ENCODE data around the gene CRYBG1. TPM values are rescaled to one million over a fixed set of nuclear protein-coding genes. Genes with fewer than 3 reads are reported as not detected.
"Not testable (repeated sequence)": the region's sequence is repeated elsewhere in the genome, so short reads cannot be mapped to it uniquely, and the experiment has no call there.

CRYBG1 gene
- polyA plus RNA-seq, 1 experiment = 1.9 TPM

DNA sequence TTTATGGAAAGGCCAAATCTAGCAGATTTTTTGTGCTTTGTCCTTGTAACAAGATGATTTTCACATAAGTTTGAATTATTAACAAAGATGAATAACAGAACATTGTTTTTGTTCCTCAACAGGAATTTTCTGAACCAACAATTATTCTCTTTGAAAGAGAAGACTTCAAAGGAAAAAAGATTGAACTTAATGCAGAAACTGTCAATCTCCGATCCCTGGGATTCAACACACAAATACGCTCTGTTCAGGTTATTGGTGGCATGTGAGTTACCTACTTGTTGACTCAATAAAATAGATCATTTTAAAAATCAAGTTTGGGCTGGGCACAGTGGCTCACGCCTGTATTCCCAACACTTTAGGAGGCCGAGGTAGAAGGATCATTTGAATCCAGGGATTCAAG is 197.8 kb downstream of the CRYBG1 start:
- H3K27ac ChIP-seq (ENCODE audit: low read depth, low read length) = no peak overlapping the region
- TF ChIP-seq, protein P1, sequence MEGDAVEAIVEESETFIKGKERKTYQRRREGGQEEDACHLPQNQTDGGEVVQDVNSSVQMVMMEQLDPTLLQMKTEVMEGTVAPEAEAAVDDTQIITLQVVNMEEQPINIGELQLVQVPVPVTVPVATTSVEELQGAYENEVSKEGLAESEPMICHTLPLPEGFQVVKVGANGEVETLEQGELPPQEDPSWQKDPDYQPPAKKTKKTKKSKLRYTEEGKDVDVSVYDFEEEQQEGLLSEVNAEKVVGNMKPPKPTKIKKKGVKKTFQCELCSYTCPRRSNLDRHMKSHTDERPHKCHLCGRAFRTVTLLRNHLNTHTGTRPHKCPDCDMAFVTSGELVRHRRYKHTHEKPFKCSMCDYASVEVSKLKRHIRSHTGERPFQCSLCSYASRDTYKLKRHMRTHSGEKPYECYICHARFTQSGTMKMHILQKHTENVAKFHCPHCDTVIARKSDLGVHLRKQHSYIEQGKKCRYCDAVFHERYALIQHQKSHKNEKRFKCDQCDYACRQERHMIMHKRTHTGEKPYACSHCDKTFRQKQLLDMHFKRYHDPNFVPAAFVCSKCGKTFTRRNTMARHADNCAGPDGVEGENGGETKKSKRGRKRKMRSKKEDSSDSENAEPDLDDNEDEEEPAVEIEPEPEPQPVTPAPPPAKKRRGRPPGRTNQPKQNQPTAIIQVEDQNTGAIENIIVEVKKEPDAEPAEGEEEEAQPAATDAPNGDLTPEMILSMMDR (IDR thresholded peaks at IDR 0.05; ENCODE audit: low read depth, low read length) = no peak
- POLR2A ChIA-PET = no interaction called here
- CTCF ChIA-PET = interaction anchor here (0.6 to 3.1 kb wide), 5 partner anchors 8 to 114 kb away, joined by 3 to 31 read pairs (median 10); no protein-coding TSS in a partner anchor
- DNase-seq (ENCODE audit: low read depth, low spot score) = no peak
- no peaks in the 10 kb centered on the region for H3K27me3 ChIP-seq (ENCODE audit: control insufficient read depth, insufficient read depth, low read length)
- no peaks in the 10 kb centered on the region for H3K9me3 ChIP-seq (ENCODE audit: control insufficient read depth, insufficient read depth, low read length)
- H3K4me3 ChIP-seq (ENCODE audit: low read depth, low read length) = no peak overlapping the region

DNA sequence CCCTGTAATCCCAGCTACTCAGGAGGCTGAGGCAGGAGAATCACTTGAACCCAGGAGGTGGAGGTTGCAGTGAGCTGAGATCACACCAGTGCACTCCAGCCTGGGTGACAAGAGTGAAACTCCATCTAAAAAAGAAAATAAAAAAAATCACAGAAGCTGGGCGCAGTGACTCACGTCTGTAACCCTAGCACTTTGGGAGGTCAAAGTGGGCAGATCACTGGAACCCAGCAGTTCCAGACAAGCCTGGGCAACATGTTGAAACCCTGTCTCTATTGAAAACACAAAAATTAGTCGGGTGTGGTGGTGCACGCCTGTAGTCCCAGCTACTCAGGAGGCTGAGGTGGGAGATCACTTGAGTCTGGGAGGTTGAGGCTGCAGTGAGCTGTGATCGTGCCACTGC is 199.1 kb downstream of the CRYBG1 start:
- H3K27me3 ChIP-seq (ENCODE audit: control insufficient read depth, insufficient read depth, low read length); DNase-seq (ENCODE audit: low read depth, low spot score); H3K4me3 ChIP-seq (ENCODE audit: low read depth, low read length); POLR2A ChIA-PET; H3K27ac ChIP-seq (ENCODE audit: low read depth, low read length); H3K9me3 ChIP-seq (ENCODE audit: control insufficient read depth, insufficient read depth, low read length): not testable (repeated sequence)
- CTCF ChIA-PET = interaction anchor here (0.7 to 15.9 kb wide), 2 partner anchors 108 to 116 kb away, joined by 3 to 462 read pairs; no protein-coding TSS in a partner anchor

DNA sequence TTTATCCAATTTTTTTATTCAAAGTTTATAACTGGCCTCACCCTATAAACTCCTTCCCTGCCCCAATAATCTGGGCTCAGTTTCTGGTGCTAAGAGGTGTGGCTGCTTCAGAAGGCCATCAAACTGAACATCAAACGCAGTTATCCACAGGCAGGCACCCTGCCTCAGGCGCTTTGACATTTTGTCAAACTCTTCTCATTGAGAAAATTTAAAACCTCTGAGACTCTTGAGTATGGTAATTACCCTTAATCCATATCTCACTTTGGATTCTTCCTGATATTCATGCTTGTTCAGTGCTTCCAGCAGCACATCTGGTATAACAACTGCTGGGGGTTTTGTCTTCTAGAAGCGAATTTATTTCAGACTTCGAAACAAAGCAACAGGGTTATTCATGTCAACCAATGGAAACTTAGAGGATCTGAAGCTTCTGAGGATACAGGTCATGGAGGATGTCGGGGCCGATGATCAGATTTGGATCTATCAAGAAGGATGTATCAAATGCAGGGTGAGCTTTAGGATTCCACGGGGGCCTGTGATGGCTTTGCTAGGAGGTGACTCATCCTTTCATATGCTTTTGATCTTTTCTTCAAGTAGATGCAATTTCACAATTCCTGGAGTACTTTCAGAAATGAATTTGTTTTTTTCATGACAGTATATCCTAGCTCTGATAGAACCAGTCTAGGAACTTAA is 200.6 kb downstream of the CRYBG1 start:
- ChIA-PET CTCF (interaction anchor here (0.8 to 15.9 kb wide), 7 partner anchors 24 to 418 kb away, joined by 3 to 462 read pairs (median 6); no protein-coding TSS in a partner anchor), POLR2A (interaction anchor here (1.0 kb wide), 1 partner anchor 49 kb away, joined by 4 read pairs; no protein-coding TSS in a partner anchor)
- TF ChIP-seq, protein P1 (IDR thresholded peaks at IDR 0.05; ENCODE audit: low read depth, low read length) = no peak
- H3K27me3 ChIP-seq (ENCODE audit: control insufficient read depth, insufficient read depth, low read length) = no peaks in the 10 kb centered on the region
- H3K9me3 ChIP-seq (ENCODE audit: control insufficient read depth, insufficient read depth, low read length) = no peaks in the 10 kb centered on the region
- no peak overlapping the region for H3K4me3 ChIP-seq (ENCODE audit: low read depth, low read length)
- no peak overlapping the region for H3K27ac ChIP-seq (ENCODE audit: low read depth, low read length)
- DNase-seq (ENCODE audit: low read depth, low spot score) = no peak

DNA sequence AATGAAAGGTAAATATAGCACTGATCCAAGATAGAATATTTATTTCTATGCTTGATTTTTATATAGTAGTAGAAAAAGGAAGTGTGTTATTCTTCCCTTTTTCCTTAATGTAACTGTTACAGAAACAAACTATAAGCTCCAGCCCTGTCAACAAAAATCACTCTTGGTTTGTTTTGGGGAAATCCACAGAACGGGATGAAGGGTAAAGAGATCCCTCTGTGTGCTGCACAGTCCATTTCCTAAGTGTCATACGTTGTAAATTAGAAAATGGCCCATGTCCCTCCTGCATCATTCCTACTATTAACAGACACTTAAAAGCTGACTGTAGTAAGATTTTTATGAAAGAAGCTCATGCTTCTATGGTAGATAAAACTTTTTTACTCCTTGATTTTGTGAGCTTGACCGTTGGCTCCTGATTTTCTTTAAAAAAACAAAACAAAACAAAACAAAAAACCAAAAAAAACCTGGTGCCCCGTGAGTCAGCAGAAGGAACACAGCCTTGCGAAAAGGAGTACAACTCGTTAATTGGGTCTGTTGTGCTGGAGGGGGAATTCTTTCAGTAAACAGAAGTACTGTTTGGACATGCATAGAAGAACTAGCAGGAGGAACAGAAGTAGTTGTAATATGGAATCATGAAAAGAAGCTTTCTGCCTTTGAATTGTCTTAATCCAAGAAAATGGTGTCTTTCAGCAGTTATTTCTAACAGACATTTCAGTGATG is 201.3 kb downstream of the CRYBG1 start:
- no peak for DNase-seq (ENCODE audit: low read depth, low spot score)
- Histone ChIP-seq H3K27ac (ENCODE audit: low read depth, low read length) (no peak overlapping the region), H3K27me3 (ENCODE audit: control insufficient read depth, insufficient read depth, low read length) (no peaks in the 10 kb centered on the region), H3K9me3 (ENCODE audit: control insufficient read depth, insufficient read depth, low read length) (no peaks in the 10 kb centered on the region), H3K4me3 (ENCODE audit: low read depth, low read length) (no peak overlapping the region)
- TF ChIP-seq, protein P1 (IDR thresholded peaks at IDR 0.05; ENCODE audit: low read depth, low read length) = no peak
- POLR2A ChIA-PET = interaction anchor here (1.0 kb wide), 1 partner anchor 49 kb away, joined by 4 read pairs; no protein-coding TSS in a partner anchor
- CTCF ChIA-PET = interaction anchor here (0.8 to 15.9 kb wide), 7 partner anchors 25 to 418 kb away, joined by 3 to 462 read pairs (median 6); no protein-coding TSS in a partner anchor

DNA sequence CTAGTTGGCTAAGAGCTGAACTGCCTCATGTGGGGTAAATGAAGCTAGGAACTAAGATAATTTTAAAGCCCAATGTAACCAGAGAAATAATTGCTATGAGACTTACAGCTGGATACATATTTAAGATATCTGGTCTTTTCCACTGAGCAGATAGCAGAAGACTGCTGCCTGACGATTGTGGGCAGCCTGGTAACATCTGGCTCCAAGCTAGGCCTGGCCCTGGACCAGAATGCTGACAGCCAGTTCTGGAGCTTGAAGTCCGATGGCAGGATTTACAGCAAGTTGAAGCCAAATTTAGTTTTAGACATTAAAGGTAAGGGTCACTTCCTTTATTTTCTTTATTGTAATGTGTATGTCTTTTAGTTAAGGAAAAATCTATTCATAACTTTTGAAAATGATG is 203.1 kb downstream of the CRYBG1 start:
- CTCF ChIA-PET = interaction anchor here (0.7 to 15.9 kb wide), 5 partner anchors 11 to 434 kb away, joined by 4 to 462 read pairs (median 10); no protein-coding TSS in a partner anchor
- POLR2A ChIA-PET = no interaction called here
- no peak for DNase-seq (ENCODE audit: low read depth, low spot score)
- H3K27me3 ChIP-seq (ENCODE audit: control insufficient read depth, insufficient read depth, low read length) = no peaks in the 10 kb centered on the region
- no peak overlapping the region for H3K4me3 ChIP-seq (ENCODE audit: low read depth, low read length)
- H3K9me3 ChIP-seq (ENCODE audit: control insufficient read depth, insufficient read depth, low read length) = no peaks in the 10 kb centered on the region
- TF ChIP-seq, protein P1 (IDR thresholded peaks at IDR 0.05; ENCODE audit: low read depth, low read length) = no peak
- H3K27ac ChIP-seq (ENCODE audit: low read depth, low read length) = no peak overlapping the region
